SU-DHL-6 (cell line): ENCODE results near the gene THSD4.

ENCODE experiments used
- H2AFZ ChIP-seq: fragments of 200-600 bp; sonication (generic); 2 replicates; pipeline ENCODE4 v1.6.1; 2014; ENCODE audit warnings: low read depth, mild to moderate bottlenecking, moderate library complexity, mixed read lengths, antibody characterized with exemption, low read length; ENCODE audit not compliant: severe bottlenecking
- H3F3A ChIP-seq: fragments of 200-600 bp; shearing (Covaris generic); 2 replicates; pipeline ENCODE4 v1.6.0; 2016; ENCODE audit warnings: antibody characterized with exemption, mild to moderate bottlenecking; ENCODE audit not compliant: insufficient read depth
- H3K27ac ChIP-seq: fragments of 200-600 bp; sonication (generic); 2 replicates; pipeline ENCODE4 v1.5.1; 2016; ENCODE audit warnings: low read depth, mild to moderate bottlenecking, low read length, moderate library complexity, mixed read lengths
- H3K27me3 ChIP-seq: fragments of 200-600 bp; sonication (generic), shearing (Covaris generic); 2 replicates; pipeline ENCODE4 v1.6.0; 2014; ENCODE audit warnings: mild to moderate bottlenecking, low read length
- H3K36me3 ChIP-seq: fragments of 200-600 bp; sonication (generic); 2 replicates; pipeline ENCODE4 v1.6.1; 2014; ENCODE audit warnings: mild to moderate bottlenecking, low read length, mixed read lengths
- H3K4me2 ChIP-seq: fragments of 300-600, 200-600 bp; shearing (Covaris generic), sonication (generic); 2 replicates; pipeline ENCODE4 v1.6.0; 2014; ENCODE audit warnings: low read length, low read depth, mild to moderate bottlenecking; ENCODE audit not compliant: poor library complexity, severe bottlenecking
- H3K4me3 ChIP-seq: fragments of 200-600 bp; sonication (generic); 2 replicates; pipeline ENCODE4 v1.5.1; 2014; ENCODE audit warnings: antibody characterized with exemption, low read length, mild to moderate bottlenecking, mixed read lengths; ENCODE audit not compliant: insufficient read depth, poor library complexity, severe bottlenecking
- H3K79me2 ChIP-seq: fragments of 200-600 bp; sonication (generic); 2 replicates; pipeline ENCODE4 v1.6.1; 2014; ENCODE audit warnings: mild to moderate bottlenecking, low read length, moderate library complexity; ENCODE audit not compliant: insufficient read depth
- H3K9ac ChIP-seq: fragments of 200-600 bp; sonication (generic); 2 replicates; pipeline ENCODE4 v1.7.0; 2014; ENCODE audit warnings: mild to moderate bottlenecking, low read length
- H3K9me2 ChIP-seq: fragments of 200-600 bp; sonication (generic); replicated peaks from 2 replicates; pipeline ENCODE4 v1.6.1; 2014; ENCODE audit warnings: low read length; ENCODE audit not compliant: insufficient read depth
- H3K9me3 ChIP-seq: fragments of 200-600 bp; sonication (generic); 2 replicates; pipeline ENCODE4 v1.6.1; 2014; ENCODE audit warnings: low read length, mixed read lengths; ENCODE audit not compliant: insufficient read depth
- H4K20me1 ChIP-seq: fragments of 200-600 bp; sonication (generic); 2 replicates; pipeline ENCODE4 v1.6.1; 2014; ENCODE audit warnings: low read depth, mild to moderate bottlenecking, antibody characterized with exemption, low read length, moderate library complexity, mixed read lengths
- EZH2phosphoT487 ChIP-seq: fragments of 200-600 bp; sonication (generic), shearing (Covaris generic); conservative IDR thresholded peaks from 2 replicates; pipeline ENCODE4 v1.6.1; 2018; ENCODE audit warnings: mild to moderate bottlenecking, antibody characterized with exemption, low read length, moderate library complexity, mixed read lengths
- TF ChIP-seq, protein P1 (sequence below): fragments of 200-600 bp; sonication (generic); IDR thresholded peaks from one replicate; pipeline ENCODE4 v1.5.1; 2017; ENCODE audit warnings: antibody characterized with exemption, mild to moderate bottlenecking, low read length, moderate library complexity; ENCODE audit not compliant: insufficient read depth, poor library complexity, severe bottlenecking

The THSD4 gene

DNA sequence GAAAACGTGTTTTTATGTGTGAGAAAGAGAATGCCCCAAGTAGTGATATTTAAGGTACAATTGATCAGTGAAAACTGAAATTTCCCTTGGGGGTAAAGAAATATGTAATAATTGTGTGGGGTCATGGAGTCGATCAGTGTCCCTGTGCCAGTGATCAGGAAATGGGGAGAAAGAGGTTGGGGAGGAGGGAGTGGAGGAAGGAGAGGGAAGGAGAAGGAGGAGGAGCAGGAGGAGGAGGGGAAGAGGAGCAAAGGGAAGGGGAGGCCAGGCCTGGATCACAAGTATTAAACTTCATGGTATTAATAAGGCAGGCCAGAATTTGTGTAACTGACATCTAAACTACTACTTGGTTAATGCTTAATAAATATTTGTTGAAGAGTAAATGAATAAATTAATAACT lies 30.4 kb downstream of the THSD4 start:
- no peaks in the 10 kb centered on the region for H3K36me3 ChIP-seq
- no peaks in the 10 kb centered on the region for H3K9me2 ChIP-seq
- TF ChIP-seq EZH2phosphoT487, result no peak
- TF ChIP-seq, protein P1, sequence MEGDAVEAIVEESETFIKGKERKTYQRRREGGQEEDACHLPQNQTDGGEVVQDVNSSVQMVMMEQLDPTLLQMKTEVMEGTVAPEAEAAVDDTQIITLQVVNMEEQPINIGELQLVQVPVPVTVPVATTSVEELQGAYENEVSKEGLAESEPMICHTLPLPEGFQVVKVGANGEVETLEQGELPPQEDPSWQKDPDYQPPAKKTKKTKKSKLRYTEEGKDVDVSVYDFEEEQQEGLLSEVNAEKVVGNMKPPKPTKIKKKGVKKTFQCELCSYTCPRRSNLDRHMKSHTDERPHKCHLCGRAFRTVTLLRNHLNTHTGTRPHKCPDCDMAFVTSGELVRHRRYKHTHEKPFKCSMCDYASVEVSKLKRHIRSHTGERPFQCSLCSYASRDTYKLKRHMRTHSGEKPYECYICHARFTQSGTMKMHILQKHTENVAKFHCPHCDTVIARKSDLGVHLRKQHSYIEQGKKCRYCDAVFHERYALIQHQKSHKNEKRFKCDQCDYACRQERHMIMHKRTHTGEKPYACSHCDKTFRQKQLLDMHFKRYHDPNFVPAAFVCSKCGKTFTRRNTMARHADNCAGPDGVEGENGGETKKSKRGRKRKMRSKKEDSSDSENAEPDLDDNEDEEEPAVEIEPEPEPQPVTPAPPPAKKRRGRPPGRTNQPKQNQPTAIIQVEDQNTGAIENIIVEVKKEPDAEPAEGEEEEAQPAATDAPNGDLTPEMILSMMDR, result no peak
- no peaks in the 10 kb centered on the region for H3K27me3 ChIP-seq
- no peak overlapping the region for H3K4me2 ChIP-seq
- H3F3A ChIP-seq, result no peaks in the 10 kb centered on the region
- no peaks in the 10 kb centered on the region for H4K20me1 ChIP-seq
- H3K9ac ChIP-seq, result no peak overlapping the region
- no peak overlapping the region for H3K4me3 ChIP-seq
- H2AFZ ChIP-seq, result no peak overlapping the region
- no peaks in the 10 kb centered on the region for H3K79me2 ChIP-seq
- no peaks in the 10 kb centered on the region for H3K9me3 ChIP-seq
- no peak overlapping the region for H3K27ac ChIP-seq

GRCh38 chr15:71146580-71146982 lies 31.3 kb downstream of the THSD4 start:
- no peaks in the 10 kb centered on the region for H3K27me3 ChIP-seq
- H4K20me1 ChIP-seq, result no peaks in the 10 kb centered on the region
- no peak overlapping the region for H3K4me2 ChIP-seq
- H3K79me2 ChIP-seq, result no peaks in the 10 kb centered on the region
- H3K4me3 ChIP-seq, result no peak overlapping the region
- H3K36me3 ChIP-seq, result no peaks in the 10 kb centered on the region
- H3F3A ChIP-seq, result no peaks in the 10 kb centered on the region
- no peak overlapping the region for H2AFZ ChIP-seq
- no peak overlapping the region for H3K9ac ChIP-seq
- no peaks in the 10 kb centered on the region for H3K9me2 ChIP-seq
- no peaks in the 10 kb centered on the region for H3K9me3 ChIP-seq
- H3K27ac ChIP-seq, result no peak overlapping the region
- TF ChIP-seq EZH2phosphoT487, result no peak
- TF ChIP-seq, protein P1, result no peak

GRCh38 chr15:71148048-71148447 lies 32.8 kb downstream of the THSD4 start:
- TF ChIP-seq, protein P1, result no peak
- TF ChIP-seq EZH2phosphoT487, result no peak
- no peak overlapping the region for H3K4me2 ChIP-seq
- H3K27ac ChIP-seq, result no peak overlapping the region
- H3K9me3 ChIP-seq, result no peaks in the 10 kb centered on the region
- H3K79me2 ChIP-seq, result no peaks in the 10 kb centered on the region
- no peaks in the 10 kb centered on the region for H4K20me1 ChIP-seq
- no peaks in the 10 kb centered on the region for H3K36me3 ChIP-seq
- H2AFZ ChIP-seq, result no peak overlapping the region
- no peak overlapping the region for H3K9ac ChIP-seq
- no peak overlapping the region for H3K4me3 ChIP-seq
- H3K27me3 ChIP-seq, result no peaks in the 10 kb centered on the region
- no peaks in the 10 kb centered on the region for H3F3A ChIP-seq
- H3K9me2 ChIP-seq, result no peaks in the 10 kb centered on the region
